Lower lobe of right lung (tissue), 2 donors: ENCODE results near the gene SH3GL1. TPM values are rescaled to one million over a fixed set of nuclear protein-coding genes. Genes with fewer than 3 reads are reported as not detected.
"Not testable (repeated sequence)": the region's sequence is repeated elsewhere in the genome, so short reads cannot be mapped to it uniquely, and the experiment has no call there.

ENCODE experiments used
- ATAC-seq, 2 donors: fragments of 200-7000 bp; cut with Tn5 transposase; one replicate each; pipeline ENCODE4 v1.9.1; 2020 to 2022; ENCODE audit warnings: mild to moderate bottlenecking in 2 of 2, moderate library complexity in 2 of 2
- DNase-seq: peaks from one replicate; pipeline ENCODE4 v3.0.0-alpha.2; 2020
- H3K27ac ChIP-seq: fragments of 200-600 bp; one replicate; pipeline ENCODE4 v1.8.0; 2022
- H3K27me3 ChIP-seq: fragments of 200-600 bp; one replicate; pipeline ENCODE4 v1.8.0; 2022; ENCODE audit warnings: low read depth
- H3K36me3 ChIP-seq: fragments of 200-600 bp; one replicate; pipeline ENCODE4 v1.8.0; 2022; ENCODE audit warnings: mild to moderate bottlenecking
- H3K4me1 ChIP-seq: fragments of 200-600 bp; one replicate; pipeline ENCODE4 v1.8.0; 2022
- H3K4me3 ChIP-seq: fragments of 200-600 bp; one replicate; pipeline ENCODE4 v1.8.0; 2022; ENCODE audit warnings: mild to moderate bottlenecking
- H3K9me3 ChIP-seq: fragments of 200-600 bp; one replicate; pipeline ENCODE4 v1.8.0; 2022
- CTCF ChIP-seq: fragments of 200-600 bp; IDR thresholded peaks from one replicate; pipeline ENCODE4 v1.8.0; 2022; ENCODE audit warnings: antibody characterized with exemption, mild to moderate bottlenecking
- intact Hi-C: fragments of 100-400 bp; cut with DNase I; formaldehyde crosslinking; loops from one replicate; pipeline ENCODE4 v1.11.0; 2022
- total RNA-seq: library from RNA; stranded (reverse); fragmentation: NEBNext Ultra II Directional; extraction: Animal tissue kit (Norgen Biotek cat#: 25700); gene quantifications from one replicate; pipeline ENCODE4 v1.2.1, GENCODE V29; 2021
- donor health status: DM: no; HTN: yes; CAD: no; lungs with severe emphysema.

Gene SH3GL1
- total RNA-seq, 1 donor from 2014 or later, result 44.3 TPM

GRCh38 chr19:4338441-4339355 is 61.6 kb downstream of the SH3GL1 start, which contains the start of gene STAP2:
STAP2 (minus strand) TSS chr19:4338827; CDS start chr19:4338753, 74 bp downstream.
- Histone ChIP-seq H3K27ac (peak within 1 kb of the TSS; percentile 76), H3K4me1 (peaks cover 19% of the 10 kb centered on the region), H3K4me3 (peak within 1 kb of the TSS; percentile 58), H3K27me3 (no peaks in the 10 kb centered on the region), H3K36me3 (no peaks in the 10 kb centered on the region), H3K9me3 (no peaks in the 10 kb centered on the region)
- intact Hi-C loops, result no loop called here
- ATAC-seq (peak; percentile 2 to 47), DNase-seq (peak; percentile 72)
- TF ChIP-seq CTCF, result no peak

GRCh38 chr19:4337906-4338440 is 62.4 kb downstream of the SH3GL1 start:
- H3K4me3 ChIP-seq, result peak overlapping the region; percentile 58
- TF ChIP-seq CTCF, result no peak
- no peaks in the 10 kb centered on the region for H3K27me3 ChIP-seq
- peaks cover 19% of the 10 kb centered on the region for H3K4me1 ChIP-seq
- DNase-seq, result no peak
- intact Hi-C loops, result no loop called here
- no peaks in the 10 kb centered on the region for H3K9me3 ChIP-seq
- H3K27ac ChIP-seq, result peak overlapping the region; percentile 76
- no peaks in the 10 kb centered on the region for H3K36me3 ChIP-seq
- no peak for ATAC-seq

- Histone ChIP-seq H3K4me3 (no peak overlapping the region), H3K27ac (no peak overlapping the region), H3K4me1 (peaks cover 13% of the 10 kb centered on the region), H3K36me3 (no peaks in the 10 kb centered on the region), H3K9me3 (no peaks in the 10 kb centered on the region), H3K27me3 (no peaks in the 10 kb centered on the region)
- intact Hi-C loops, result no loop called here
- no peak for ATAC-seq
- no peak for TF ChIP-seq CTCF
- DNase-seq, result no peak
These were observed 65.3 kb downstream of the SH3GL1 start for GRCh38 chr19:4334929-4335570.

- ATAC-seq, result no peak
These were observed 70.5 kb downstream of the SH3GL1 start for GRCh38 chr19:4329858-4330257.

GRCh38 chr19:4328991-4329681 is 71.2 kb downstream of the SH3GL1 start:
- H3K9me3 ChIP-seq, intact Hi-C loops, H3K36me3 ChIP-seq, H3K27me3 ChIP-seq, ATAC-seq, DNase-seq: not testable (repeated sequence)
- Histone ChIP-seq H3K4me3 (peak overlapping the region; percentile 48), H3K27ac (peak overlapping the region; percentile 24), H3K4me1 (peaks cover 13% of the 10 kb centered on the region)

More at GRCh38 chr19:4329858-4330257, 70.5 kb downstream of the SH3GL1 start:
- intact Hi-C loops, result no loop called here
- no peak overlapping the region for H3K27ac ChIP-seq
- no peaks in the 10 kb centered on the region for H3K9me3 ChIP-seq
- no peaks in the 10 kb centered on the region for H3K27me3 ChIP-seq
- no peak for DNase-seq
- TF ChIP-seq CTCF, result no peak
- no peak overlapping the region for H3K4me3 ChIP-seq
- H3K36me3 ChIP-seq, result no peaks in the 10 kb centered on the region
- H3K4me1 ChIP-seq, result peaks cover 13% of the 10 kb centered on the region
